Measurements from ENCODE around the gene CCDC116.

The CCDC116 gene

GRCh38 chr22:21598302-21598701, 34.3 kb upstream of the CCDC116 start:
- Histone ChIP-seq H3K4ac (ENCODE audit: low read depth, low read length) (no peak overlapping the region), H3K27ac (ENCODE audit: low read depth, low read length) (no peak overlapping the region), H2BK120ac (ENCODE audit: insufficient read depth, low read length, poor library complexity) (no peak overlapping the region), H3K79me2 (ENCODE audit: control insufficient read depth, insufficient read depth, low read length, poor library complexity) (peaks cover 5% of the 10 kb centered on the region), H3K79me1 (ENCODE audit: low read length) (no peaks in the 10 kb centered on the region), H2BK12ac (ENCODE audit: low read length) (no peak overlapping the region), H3K14ac (ENCODE audit: low read length) (no peak overlapping the region), H4K91ac (ENCODE audit: low read depth, low read length) (no peak overlapping the region), H3K4me2 (ENCODE audit: low read length) (no peak overlapping the region), H4K8ac (ENCODE audit: low read depth, low read length) (no peak overlapping the region), H3K27me3 (ENCODE audit: insufficient read depth, low read length) (no peaks in the 10 kb centered on the region), H2BK5ac (ENCODE audit: low read depth, low read length, poor library complexity) (no peak overlapping the region), H3K18ac (ENCODE audit: low read length) (no peak overlapping the region), H3K9me3 (ENCODE audit: insufficient read depth, low read depth, low read length) (peaks cover 1% of the 10 kb centered on the region), H3K36me3 (ENCODE audit: control insufficient read depth in 1 of 2, insufficient read depth in 2 of 2, low read length in 2 of 2) (peaks cover 33 to 41% of the 10 kb centered on the region in 2 experiments), H3K23ac (ENCODE audit: low read length) (no peak overlapping the region), H2AFZ (ENCODE audit: insufficient read depth, low read length, poor library complexity) (no peak overlapping the region), H4K12ac (ENCODE audit: low read depth, low read length) (no peak overlapping the region), H3K4me3 (ENCODE audit: low read depth, low read length) (no peak overlapping the region), H3K9ac (ENCODE audit: low read length) (no peak overlapping the region), H3K4me1 (ENCODE audit: control insufficient read depth in 1 of 2, insufficient read depth in 2 of 2, low read length in 2 of 2) (no peaks in the 10 kb centered on the region), H2AK5ac (ENCODE audit: low read length) (no peak overlapping the region)
- no CpG with 5 or more reads among the region's 3 CpGs for WGBS (ENCODE audit: extremely low coverage, insufficient coverage, insufficient read length)
- DNase-seq, result no peak

GRCh38 chr22:21599053-21599893, 33.3 kb upstream of the CCDC116 start:
- H2BK120ac ChIP-seq (ENCODE audit: insufficient read depth, low read length, poor library complexity), result no peak overlapping the region
- H3K36me3 ChIP-seq (ENCODE audit: control insufficient read depth in 1 of 2, insufficient read depth in 2 of 2, low read length in 2 of 2), result peaks cover 28 to 32% of the 10 kb centered on the region in 2 experiments
- H3K27ac ChIP-seq (ENCODE audit: low read depth, low read length), result no peak overlapping the region
- no peak overlapping the region for H2BK5ac ChIP-seq (ENCODE audit: low read depth, low read length, poor library complexity)
- H2AK5ac ChIP-seq (ENCODE audit: low read length), result no peak overlapping the region
- H3K18ac ChIP-seq (ENCODE audit: low read length), result no peak overlapping the region
- no peaks in the 10 kb centered on the region for H3K27me3 ChIP-seq (ENCODE audit: insufficient read depth, low read length)
- no peak overlapping the region for H4K8ac ChIP-seq (ENCODE audit: low read depth, low read length)
- no peak overlapping the region for H3K4me3 ChIP-seq (ENCODE audit: low read depth, low read length)
- no peak overlapping the region for H4K91ac ChIP-seq (ENCODE audit: low read depth, low read length)
- no peak overlapping the region for H2BK12ac ChIP-seq (ENCODE audit: low read length)
- H3K4me2 ChIP-seq (ENCODE audit: low read length), result no peak overlapping the region
- H3K14ac ChIP-seq (ENCODE audit: low read length), result no peak overlapping the region
- no peak overlapping the region for H3K23ac ChIP-seq (ENCODE audit: low read length)
- no CpG with 5 or more reads among the region's 6 CpGs for WGBS (ENCODE audit: extremely low coverage, insufficient coverage, insufficient read length)
- H3K79me2 ChIP-seq (ENCODE audit: control insufficient read depth, insufficient read depth, low read length, poor library complexity), result peaks cover 5% of the 10 kb centered on the region
- no peak overlapping the region for H4K12ac ChIP-seq (ENCODE audit: low read depth, low read length)
- no peak overlapping the region for H2AFZ ChIP-seq (ENCODE audit: insufficient read depth, low read length, poor library complexity)
- no peaks in the 10 kb centered on the region for H3K79me1 ChIP-seq (ENCODE audit: low read length)
- no peak for DNase-seq
- H3K4ac ChIP-seq (ENCODE audit: low read depth, low read length), result peak overlapping the region; percentile 76
- H3K9me3 ChIP-seq (ENCODE audit: insufficient read depth, low read depth, low read length), result no peaks in the 10 kb centered on the region
- no peak overlapping the region for H3K9ac ChIP-seq (ENCODE audit: low read length)
- no peaks in the 10 kb centered on the region for H3K4me1 ChIP-seq (ENCODE audit: control insufficient read depth in 1 of 2, insufficient read depth in 2 of 2, low read length in 2 of 2)

- Histone ChIP-seq H4K8ac (ENCODE audit: low read depth, low read length) (no peak overlapping the region), H2BK120ac (ENCODE audit: insufficient read depth, low read length, poor library complexity) (no peak overlapping the region), H3K9ac (ENCODE audit: low read length) (peak overlapping the region; percentile 35), H3K79me2 (ENCODE audit: control insufficient read depth, insufficient read depth, low read length, poor library complexity) (peaks cover 5% of the 10 kb centered on the region), H3K9me3 (ENCODE audit: insufficient read depth, low read depth, low read length) (no peaks in the 10 kb centered on the region), H3K4me2 (ENCODE audit: low read length) (no peak overlapping the region), H3K4me3 (ENCODE audit: low read depth, low read length) (no peak overlapping the region), H3K18ac (ENCODE audit: low read length) (no peak overlapping the region), H4K91ac (ENCODE audit: low read depth, low read length) (no peak overlapping the region), H3K23ac (ENCODE audit: low read length) (no peak overlapping the region), H2AK5ac (ENCODE audit: low read length) (no peak overlapping the region), H2BK5ac (ENCODE audit: low read depth, low read length, poor library complexity) (no peak overlapping the region), H3K27ac (ENCODE audit: low read depth, low read length) (no peak overlapping the region), H2BK12ac (ENCODE audit: low read length) (no peak overlapping the region), H3K14ac (ENCODE audit: low read length) (no peak overlapping the region), H2AFZ (ENCODE audit: insufficient read depth, low read length, poor library complexity) (no peak overlapping the region), H3K79me1 (ENCODE audit: low read length) (no peaks in the 10 kb centered on the region), H3K27me3 (ENCODE audit: insufficient read depth, low read length) (no peaks in the 10 kb centered on the region), H3K4me1 (ENCODE audit: control insufficient read depth in 1 of 2, insufficient read depth in 2 of 2, low read length in 2 of 2) (peaks cover 0 to 6% of the 10 kb centered on the region in 2 experiments), H3K36me3 (ENCODE audit: control insufficient read depth in 1 of 2, insufficient read depth in 2 of 2, low read length in 2 of 2) (peaks cover 12 to 18% of the 10 kb centered on the region in 2 experiments), H4K12ac (ENCODE audit: low read depth, low read length) (no peak overlapping the region), H3K4ac (ENCODE audit: low read depth, low read length) (peak overlapping the region; percentile 8)
- WGBS (ENCODE audit: extremely low coverage, insufficient coverage, insufficient read length), result no CpG with 5 or more reads among the region's 6 CpGs
- DNase-seq, result no peak
Observed at GRCh38 chr22:21602579-21602978, 30.0 kb upstream of the CCDC116 start.

GRCh38 chr22:21603973-21604372, 28.6 kb upstream of the CCDC116 start:
- Histone ChIP-seq H3K9ac (ENCODE audit: low read length) (no peak overlapping the region), H3K4me2 (ENCODE audit: low read length) (no peak overlapping the region), H3K36me3 (ENCODE audit: control insufficient read depth in 1 of 2, insufficient read depth in 2 of 2, low read length in 2 of 2) (peaks cover 13 to 18% of the 10 kb centered on the region in 2 experiments), H3K79me2 (ENCODE audit: control insufficient read depth, insufficient read depth, low read length, poor library complexity) (peaks cover 6% of the 10 kb centered on the region), H3K4me1 (ENCODE audit: control insufficient read depth in 1 of 2, insufficient read depth in 2 of 2, low read length in 2 of 2) (peaks cover 0 to 7% of the 10 kb centered on the region in 2 experiments), H3K4me3 (ENCODE audit: low read depth, low read length) (no peak overlapping the region), H3K9me3 (ENCODE audit: insufficient read depth, low read depth, low read length) (no peaks in the 10 kb centered on the region), H2AFZ (ENCODE audit: insufficient read depth, low read length, poor library complexity) (no peak overlapping the region), H2BK120ac (ENCODE audit: insufficient read depth, low read length, poor library complexity) (no peak overlapping the region), H3K14ac (ENCODE audit: low read length) (no peak overlapping the region), H3K23ac (ENCODE audit: low read length) (no peak overlapping the region), H2BK5ac (ENCODE audit: low read depth, low read length, poor library complexity) (no peak overlapping the region), H3K79me1 (ENCODE audit: low read length) (no peaks in the 10 kb centered on the region), H3K27ac (ENCODE audit: low read depth, low read length) (no peak overlapping the region), H4K8ac (ENCODE audit: low read depth, low read length) (no peak overlapping the region), H3K27me3 (ENCODE audit: insufficient read depth, low read length) (no peaks in the 10 kb centered on the region), H3K18ac (ENCODE audit: low read length) (no peak overlapping the region), H4K91ac (ENCODE audit: low read depth, low read length) (no peak overlapping the region), H2BK12ac (ENCODE audit: low read length) (no peak overlapping the region), H4K12ac (ENCODE audit: low read depth, low read length) (no peak overlapping the region), H2AK5ac (ENCODE audit: low read length) (no peak overlapping the region), H3K4ac (ENCODE audit: low read depth, low read length) (peak overlapping the region; percentile 21)
- no peak for DNase-seq
- no CpG with 5 or more reads among the region's 9 CpGs for WGBS (ENCODE audit: extremely low coverage, insufficient coverage, insufficient read length)

All from trophoblast cell (in vitro differentiated cells and primary cell).